Stimulated activated CD8-positive, alpha-beta memory T cell treated with anti-CD3 and anti-CD28 coated beads, Interleukin-7, amount 100 ng/mL, for 1 hour (primary cell): ENCODE results near the gene PLAC1.

Source experiments
- DNase-seq, 2 donors: peaks; one replicate each; pipeline ENCODE4 v3.0.0-alpha.2; 2020; ENCODE audit warnings: low read depth in 2 of 2

PLAC1 gene

DNA sequence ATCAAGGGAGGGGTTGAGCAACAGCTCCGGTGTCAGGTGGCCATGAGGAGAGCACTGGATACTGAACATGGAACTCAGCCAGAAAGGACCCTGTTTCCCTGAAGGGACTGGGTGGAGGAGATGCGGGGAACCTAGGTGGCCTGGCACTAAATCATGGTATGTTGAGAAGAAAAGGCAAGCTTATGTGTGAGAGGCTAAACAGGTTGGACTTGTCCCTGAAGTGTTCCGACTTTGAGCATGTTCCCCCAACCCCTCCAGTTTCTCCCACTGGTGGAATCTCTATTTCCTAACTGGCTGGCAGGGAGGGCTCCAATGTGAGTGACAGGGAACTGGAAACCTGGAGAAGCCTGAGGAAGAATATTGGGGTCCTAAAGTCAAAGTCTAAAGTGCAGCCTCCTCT lies 69.5 kb downstream of the PLAC1 start:
- DNase-seq = no peak

DNA sequence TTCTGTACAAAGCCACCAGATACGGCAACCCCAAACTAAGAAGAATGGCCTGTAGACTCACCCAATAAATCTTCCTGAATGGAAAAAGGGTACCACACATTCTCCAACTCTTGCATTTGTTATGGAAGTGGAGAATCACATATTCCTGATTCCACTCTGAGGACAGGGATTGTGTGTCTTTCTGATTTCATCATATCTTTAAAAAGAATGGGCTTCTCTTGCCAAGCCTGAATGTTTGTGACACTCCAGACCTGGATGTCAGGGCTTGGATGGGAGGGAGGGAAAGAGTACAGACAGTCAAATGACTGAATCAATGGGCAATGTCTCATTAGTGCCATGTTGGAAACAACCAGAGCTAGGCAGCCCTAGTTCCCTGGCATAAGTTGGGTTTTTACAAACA lies 77.4 kb downstream of the PLAC1 start:
- DNase-seq = no peak

DNA sequence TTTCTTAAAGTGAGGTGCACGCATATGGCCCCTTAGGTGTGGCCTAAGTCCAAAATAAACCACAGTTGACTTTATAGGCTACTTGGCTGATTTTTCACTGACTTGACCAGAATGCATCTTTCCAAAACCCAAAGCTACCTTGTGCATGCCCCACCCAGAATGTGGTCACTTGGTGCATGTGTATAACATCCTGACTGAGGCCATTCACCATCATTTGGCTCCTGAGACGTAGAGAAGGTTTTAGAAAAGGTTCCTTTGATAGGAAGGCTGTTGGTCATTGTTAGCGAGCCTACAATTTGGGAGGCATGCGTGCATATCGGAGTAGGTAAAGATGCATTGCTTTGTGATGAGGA lies 84.6 kb downstream of the PLAC1 start:
- no peak for DNase-seq

DNA sequence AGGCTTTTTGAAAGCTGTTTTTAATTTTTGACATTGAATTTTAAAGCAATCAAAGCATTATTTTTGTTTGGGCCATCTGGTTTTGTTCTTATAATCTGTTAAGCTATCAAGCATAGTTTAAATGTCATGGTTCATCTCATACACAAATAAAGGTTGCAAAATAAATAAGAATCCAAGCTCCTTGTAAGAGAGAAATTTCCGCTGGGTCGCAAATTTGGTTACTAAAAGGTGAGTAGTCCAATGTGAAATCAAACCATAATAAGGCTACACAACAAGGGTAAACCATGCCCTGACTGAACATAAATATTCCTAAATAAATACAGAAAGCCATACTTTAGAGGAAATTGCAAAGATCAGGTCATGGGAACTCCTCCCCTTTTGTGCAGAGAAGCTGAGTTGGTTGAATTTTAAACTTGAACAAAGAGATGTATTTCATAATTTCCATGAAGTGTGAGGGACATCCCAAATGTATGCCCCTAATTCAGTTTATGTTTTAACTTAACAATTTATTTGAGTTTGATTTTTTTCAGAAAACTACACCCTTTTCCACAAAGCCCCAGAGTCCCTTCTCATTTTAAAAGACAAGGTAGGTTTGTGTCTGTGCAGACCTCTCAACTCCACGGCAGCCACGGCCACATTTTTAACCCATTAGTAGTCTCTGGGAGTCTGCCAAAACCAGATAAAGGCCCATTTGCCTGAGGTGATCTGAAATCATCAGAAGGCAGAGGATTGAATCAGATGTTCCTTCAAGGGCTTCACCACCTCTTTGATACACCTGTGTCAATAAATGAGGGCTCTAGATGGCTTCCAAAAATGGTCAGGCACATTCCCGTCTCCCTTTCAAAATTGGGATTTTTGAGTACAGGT lies 85.2 kb downstream of the PLAC1 start:
- no peak for DNase-seq

DNA sequence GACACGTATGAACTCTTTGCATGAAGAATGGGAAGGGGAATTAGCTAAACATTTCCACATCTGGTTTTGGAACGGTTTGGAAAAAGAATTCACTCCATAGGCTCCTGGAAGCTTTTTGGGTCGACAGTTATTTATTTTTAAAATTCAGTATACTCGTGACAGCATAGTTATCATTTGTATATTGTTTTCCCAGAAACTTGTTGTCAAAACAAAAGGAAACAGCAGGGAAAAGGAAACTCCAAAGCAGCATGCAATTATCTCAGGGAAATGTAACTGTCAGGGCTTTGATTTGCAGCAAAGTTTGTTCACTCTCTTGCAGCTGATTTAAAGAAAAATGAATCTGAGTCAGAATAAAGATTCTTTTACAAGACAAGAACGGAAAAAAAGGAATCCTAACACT lies 86.5 kb downstream of the PLAC1 start:
- no peak for DNase-seq

DNA sequence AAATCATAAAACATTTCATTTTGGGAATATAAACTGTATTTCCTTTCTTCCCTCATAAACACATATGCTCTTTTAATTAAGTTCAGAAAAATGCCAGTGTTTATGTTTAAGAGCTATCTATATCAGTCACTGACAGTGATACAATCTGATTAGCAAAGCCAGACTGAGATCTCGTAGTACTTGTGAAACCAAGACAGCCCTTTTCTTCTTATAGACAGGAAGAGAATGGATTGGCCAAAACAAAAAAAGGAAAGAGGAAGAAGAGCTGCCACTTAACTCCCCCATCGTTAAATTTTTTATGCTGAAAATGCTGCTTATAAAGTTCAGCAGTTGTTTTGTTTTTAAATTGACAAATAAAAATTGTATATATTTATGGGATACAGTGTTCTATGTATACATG lies 87.4 kb downstream of the PLAC1 start:
- DNase-seq = no peak

DNA sequence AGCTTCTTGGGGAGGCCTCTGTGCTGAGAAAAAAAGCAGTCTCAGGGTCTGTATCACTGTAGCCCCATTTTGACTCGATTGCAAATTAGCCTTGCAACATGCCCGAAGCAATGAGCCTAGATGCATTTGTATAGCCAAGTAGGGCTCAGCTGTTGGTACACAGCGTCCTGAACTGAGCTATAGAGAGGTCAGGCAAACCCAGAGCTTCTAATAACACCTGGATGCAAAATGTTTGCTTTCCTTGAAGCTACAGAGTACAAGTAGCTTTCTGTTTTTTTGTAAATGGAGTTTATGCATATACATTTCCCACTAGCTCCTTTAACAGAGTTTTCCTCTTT lies 87.8 kb downstream of the PLAC1 start:
- no peak for DNase-seq

DNA sequence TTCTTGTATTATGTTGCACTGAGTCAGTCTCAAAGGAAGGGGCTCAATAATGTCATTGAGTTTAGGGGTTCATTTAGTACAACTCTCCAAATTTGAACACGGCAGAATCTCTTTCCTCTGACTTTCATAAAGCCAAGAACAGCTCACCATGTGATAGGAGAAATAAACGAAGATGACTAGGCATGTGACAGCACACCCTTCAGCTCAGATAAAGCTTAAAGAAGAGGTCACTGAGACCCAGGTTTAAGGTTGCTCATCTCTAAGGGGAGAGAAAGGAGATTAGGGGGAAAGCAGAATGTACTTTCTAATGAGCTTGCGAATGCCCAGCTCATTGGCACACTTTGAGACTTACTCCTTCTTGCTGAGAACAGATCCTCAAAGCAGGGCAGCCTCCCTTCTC lies 89.0 kb downstream of the PLAC1 start:
- no peak for DNase-seq

DNA sequence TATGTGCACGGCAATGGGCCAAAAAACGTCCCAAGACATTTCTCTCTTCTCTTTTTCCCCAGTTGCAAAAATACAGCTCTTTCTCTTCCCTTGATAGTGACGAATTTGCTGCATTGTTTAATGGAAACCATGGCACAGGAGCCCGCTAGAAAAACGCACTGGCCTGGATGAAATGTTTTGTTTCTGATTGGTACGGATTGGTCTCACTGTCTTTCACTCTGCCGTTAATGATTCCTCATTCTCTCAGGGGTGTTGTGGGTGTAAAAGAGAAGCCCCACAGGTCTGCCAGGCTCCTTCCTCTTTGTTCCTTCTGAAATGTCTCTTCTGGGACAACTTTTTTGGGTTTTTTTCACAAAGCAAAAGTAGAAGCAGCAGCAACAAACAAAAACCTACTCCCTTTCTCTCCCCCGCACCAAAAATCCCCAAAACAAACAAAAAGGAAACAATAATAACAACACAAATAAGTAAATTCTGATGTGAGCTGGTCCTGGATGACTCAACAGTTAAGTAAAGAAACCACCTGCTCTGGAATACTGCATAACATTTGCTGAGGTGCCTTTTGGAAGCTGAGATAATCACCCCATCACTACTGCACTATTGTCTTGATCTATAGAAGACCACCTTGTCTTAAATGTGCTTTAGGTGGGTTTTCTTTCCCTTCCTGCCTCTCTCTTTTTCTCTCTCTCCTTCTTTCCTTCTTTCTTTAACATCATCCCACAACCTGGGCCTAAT lies 89.8 kb downstream of the PLAC1 start:
- no peak for DNase-seq

DNA sequence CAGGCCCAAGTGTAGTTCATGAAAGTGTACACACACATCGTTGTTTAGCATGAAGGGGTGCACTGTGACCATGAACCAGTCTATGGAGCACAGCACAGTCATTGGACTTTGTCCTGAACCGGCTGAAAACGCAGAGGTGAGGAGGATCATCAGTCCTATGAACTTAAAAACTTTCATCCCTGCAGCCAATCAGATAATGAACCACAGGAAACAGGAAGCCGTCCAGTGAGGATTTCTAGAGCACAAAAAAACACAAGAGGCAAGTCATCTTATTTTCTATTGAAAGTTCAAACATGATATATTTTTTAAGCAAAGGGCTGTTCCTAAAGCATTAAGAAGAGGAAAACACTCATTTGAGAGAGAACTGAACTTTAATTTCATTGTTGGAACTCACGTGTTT lies 91.8 kb downstream of the PLAC1 start:
- no peak for DNase-seq

DNA sequence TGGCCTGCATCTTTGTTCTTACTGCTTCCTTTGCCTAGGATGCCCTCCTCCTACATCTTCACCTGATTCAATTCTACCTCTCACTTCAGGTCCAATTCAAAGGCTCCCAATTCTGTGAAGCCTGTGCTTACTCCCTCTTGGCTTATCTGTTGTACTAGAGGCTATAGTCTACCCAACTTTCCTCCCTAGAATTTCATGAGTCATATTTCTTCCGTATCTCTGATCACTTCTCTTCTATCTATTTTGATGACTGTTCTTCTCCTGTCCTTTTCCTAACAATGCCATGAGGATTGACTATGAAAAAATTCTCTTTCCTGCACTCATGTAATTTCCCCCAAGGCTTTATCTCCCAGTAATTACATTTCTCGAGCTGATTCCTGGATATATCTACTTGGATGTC lies 96.3 kb downstream of the PLAC1 start:
- no peak for DNase-seq

DNA sequence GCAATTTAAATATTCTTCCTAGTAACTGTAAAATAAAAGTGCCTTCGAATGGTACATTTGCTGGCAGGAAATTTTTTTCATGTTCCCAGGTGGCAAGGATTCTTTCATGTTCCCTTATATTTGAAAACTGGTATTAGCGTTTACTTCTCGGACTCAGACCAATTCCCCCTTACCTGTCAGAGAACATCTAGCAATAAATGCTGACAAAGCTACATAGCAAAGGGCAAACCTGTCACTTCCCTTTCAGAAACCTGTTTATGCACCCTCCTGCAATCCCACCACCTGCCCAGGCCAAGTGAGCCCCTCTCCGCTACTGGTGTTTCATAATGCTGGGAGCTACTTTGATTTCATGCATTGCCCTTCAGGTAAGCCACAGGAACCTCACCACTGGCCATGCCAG lies 100.1 kb downstream of the PLAC1 start:
- no peak for DNase-seq

DNA sequence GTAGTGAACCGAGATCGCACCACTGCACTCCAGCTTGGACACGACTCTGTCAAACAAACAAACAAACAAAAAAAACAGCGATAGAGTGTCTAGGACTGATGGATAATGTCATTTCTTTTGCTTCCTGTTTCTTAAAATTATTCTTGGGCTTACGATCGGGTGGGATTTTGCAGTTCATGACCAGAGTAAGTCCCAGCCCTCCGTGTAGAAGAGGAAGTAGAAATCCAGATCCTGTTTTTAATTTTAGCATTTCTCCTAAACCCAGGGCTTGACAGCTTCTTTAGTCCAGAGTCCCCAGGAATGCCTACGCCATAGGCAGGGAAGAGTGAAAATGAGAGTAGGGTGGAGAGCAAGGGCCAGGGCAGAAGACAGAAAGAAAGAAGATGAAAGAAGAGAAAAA lies 104.0 kb downstream of the PLAC1 start:
- no peak for DNase-seq

DNA sequence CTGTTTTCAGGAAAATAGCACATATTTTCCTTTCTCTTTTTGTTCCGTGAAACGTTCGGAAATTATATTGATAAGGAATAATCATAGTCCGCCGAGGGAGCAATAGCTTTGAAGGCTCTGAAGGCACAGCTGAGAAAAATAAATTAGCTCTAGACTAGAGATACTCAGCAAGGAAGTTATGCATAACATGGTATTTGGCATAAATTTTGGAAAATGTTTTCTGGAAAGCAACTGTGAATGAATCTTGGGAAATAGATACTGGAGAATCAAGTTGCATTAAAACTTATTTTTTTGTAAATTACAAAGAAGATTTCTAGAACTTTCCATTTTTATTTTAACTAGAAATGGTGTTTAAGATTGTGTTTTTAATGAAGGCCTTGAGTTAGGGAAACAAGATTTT lies 105.9 kb downstream of the PLAC1 start:
- DNase-seq = no peak

DNA sequence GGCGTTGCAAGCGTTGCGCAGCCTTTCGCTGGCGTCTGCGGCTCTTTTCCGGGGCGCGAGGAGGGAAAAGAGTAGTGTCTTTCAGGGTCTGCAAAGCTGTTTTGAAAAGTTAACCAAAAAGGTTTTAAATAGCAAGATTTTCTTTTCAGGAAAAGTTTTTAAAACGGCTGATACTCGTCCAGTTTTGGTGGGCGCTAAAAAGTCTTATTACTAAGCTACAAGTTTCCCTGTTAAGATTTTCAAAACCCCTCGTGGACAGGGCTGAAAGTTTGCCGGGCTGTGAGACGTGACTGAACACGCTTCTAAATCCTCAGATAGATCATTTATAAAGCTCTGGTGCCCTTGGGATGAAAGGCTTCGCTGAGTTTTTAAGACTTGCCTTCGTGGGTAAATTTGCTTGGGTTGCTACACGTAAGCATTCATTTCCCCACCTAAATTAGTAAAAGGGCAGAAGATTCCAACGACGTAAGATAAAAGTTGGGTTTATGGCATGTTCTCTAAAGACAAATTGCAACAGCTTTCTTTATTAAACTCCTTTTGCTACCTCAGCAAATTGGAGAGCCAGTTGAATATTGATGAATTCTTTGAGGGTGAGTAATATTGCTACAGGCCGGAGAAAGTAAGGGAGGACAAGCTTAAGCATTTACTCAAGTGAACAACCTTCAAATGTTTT lies 106.8 kb downstream of the PLAC1 start:
- no peak for DNase-seq

DNA sequence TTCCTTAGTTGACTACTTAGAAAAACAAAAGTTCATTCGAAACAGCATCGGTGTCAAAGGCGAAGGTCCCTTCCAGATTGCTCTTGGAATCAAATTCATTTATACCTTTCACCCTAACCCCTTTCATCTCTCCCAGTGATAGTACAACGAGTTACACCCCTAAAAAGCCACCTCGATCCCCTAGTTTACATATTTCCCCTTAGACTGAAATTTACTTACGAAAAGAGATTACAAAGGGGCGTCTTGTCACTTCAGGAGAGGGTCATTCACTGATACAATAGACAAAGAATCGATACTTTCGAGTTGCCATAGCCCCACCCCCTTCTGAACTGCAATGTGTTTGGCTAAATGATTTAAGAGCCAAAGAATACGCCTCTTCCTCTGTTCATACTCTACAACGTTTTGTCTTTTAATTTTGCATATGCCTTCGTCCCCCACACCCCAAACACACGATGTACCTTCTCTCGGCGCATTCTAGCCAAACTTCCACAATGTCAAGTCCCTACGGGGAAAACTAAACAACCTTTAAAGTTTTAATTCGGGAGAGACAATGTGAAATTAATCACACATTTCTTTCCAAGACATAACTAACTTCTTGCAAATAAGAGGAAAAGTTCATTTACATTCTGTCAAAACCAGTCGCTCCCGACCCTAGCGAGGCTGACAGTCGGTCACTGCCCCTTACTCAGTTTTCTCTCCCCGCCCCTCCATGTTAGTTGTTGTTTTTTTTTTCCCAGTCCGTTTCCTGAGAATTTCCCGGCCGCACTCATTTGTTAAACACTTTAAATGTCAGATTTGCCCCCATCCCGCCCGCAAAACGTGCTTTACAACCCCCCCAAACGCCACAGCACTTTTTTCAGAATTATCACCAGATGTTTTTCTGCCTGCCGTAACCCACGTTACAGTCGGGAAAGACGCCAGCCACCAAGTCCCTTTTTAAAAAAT lies 109.7 kb downstream of the PLAC1 start:
- DNase-seq = no peak

DNA sequence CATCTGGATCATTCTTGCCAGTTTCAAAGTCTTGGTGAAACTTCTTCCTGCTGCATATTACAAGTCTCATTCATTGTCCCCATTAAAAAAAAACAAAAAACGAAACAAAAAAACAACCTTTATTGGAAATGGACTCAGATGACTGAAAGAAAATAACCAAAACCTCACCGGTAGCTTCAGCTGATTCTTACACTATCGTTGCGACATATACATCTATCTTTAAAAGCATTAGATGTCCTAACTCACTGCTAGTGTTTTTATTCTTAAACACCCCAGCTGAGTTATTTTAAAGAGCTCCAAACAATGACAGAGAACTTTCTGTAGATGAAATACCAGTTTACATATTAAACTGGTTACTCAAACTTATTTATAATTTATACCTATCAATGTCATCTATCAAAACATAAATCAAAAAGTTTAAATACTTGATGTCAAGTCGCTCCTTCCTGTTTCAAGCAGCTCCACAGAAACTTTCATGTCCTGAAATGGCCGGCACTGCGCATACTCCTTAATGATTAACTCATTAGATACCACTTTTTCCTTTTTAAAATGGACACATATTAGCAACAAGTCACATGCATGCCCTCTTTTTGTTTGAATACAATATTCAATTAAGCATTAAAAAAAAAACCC lies 111.1 kb downstream of the PLAC1 start:
- DNase-seq = no peak

DNA sequence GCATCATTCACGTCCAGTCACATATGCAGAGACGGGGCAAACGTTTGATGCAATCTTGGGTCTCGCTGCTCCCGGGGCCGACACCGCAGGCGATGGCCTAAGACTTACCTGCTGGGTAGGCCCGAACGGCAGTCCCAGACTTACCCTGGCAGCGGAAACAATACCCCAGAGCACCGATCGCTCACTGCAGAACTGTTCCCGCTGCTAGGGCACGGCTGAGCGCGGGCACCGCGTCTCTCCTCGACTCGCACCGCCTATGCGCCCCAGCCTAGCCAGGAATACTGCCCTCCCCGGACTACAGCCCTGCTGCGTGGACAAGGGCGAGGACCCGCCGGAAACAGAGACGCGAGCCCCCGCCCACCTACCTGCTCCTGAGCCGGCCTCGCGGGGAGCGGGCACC lies 112.1 kb downstream of the PLAC1 start:
- DNase-seq = no peak

DNA sequence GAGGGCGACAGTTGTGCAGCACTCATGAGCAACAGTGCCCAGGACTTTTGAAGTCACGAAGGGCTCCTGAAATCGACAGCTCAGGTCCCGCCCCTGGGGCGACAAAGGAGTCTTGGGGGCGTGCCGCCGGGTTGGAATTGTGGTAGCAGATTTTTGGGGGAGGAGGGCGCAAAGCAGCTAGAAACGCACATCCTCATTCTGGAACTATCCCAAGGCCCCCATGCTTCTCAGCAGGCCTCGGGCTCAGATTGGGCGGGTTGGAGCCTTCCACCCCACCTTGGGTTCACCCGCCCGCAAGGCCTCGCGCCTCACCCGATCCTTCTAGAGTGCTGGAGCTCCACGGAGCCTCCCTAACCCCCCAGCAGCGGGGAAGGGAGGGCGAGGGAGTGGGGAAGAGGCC lies 112.8 kb downstream of the PLAC1 start:
- no peak for DNase-seq

DNA sequence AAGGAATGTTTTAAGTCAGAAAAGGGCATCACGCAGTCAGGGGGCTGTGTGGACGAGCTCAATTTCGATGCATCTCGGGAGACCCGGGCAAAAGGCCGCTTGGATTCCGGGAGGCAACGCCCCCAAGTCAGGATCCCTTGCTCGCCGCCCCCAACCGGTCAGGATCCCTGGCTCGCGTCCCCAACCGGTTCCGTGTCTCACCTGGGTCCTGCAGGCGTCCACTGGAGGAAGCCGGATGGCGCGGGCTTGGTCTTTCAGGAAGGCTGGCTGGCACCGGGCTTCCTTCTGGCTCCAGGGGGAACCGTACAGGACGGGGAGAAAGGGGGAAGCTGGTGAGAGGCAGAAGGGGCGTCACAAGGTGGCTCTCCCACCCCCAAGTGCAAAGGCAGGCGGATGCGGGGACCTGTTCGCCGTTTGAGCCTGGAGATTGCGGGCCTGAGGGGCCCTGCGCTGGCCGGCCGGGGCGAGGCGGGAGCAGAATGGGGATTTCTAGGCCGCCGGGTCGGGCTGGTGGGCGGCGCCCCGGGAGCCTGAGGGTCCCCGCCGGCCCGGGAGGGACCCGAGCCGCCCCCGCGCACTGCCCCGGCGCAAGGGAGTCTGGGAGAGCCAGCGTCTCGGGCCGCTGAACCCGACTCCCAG lies 113.6 kb downstream of the PLAC1 start:
- DNase-seq = no peak

DNA sequence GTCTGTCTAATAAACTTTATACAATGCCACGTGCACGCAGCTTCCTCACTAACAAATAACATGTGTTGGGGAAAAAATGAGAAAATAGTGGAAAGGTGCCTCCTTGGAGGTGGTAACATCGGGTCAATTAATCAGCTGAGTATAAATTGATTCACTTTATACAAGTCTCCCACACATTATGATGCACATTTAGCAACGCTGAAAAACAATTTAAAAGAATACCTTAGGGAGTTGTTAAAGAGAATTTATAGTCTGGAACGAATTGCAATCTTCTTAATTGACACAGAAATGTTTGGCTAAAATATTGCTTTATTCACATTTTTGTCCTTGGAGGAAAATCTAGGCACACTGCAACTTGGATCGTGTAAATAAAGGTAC lies 114.1 kb downstream of the PLAC1 start:
- DNase-seq = no peak
